Heart right ventricle (tissue), 16 donors: Measurements from ENCODE around the gene RAI2. TPM values are rescaled to one million over a fixed set of nuclear protein-coding genes. Genes with fewer than 3 reads are reported as not detected.

Experiments used
- ATAC-seq, 8 donors: fragments of 200-7000 bp; cut with Tn5 transposase; one replicate each; pipeline ENCODE4 v1.9.1; 2020; ENCODE audit warnings: mild to moderate bottlenecking in 8 of 8, moderate library complexity in 8 of 8, moderate number of reproducible peaks in 1 of 8
- DNase-seq, 2 donors: peaks; one replicate each; pipeline ENCODE4 v3.0.0-alpha.2; 2020
- H3K27ac ChIP-seq, 10 donors: fragments of 200-600 bp; sonication (generic) in 2 of 10; one replicate each; pipeline versions ENCODE4 v1.5.0 to v1.8.0; 2020 to 2022; ENCODE audit warnings: mild to moderate bottlenecking in 3 of 10
- H3K27me3 ChIP-seq, 7 donors: fragments of 200-600 bp; one replicate each; pipeline ENCODE4 v1.8.0; 2021 to 2022; ENCODE audit warnings: mild to moderate bottlenecking in 2 of 7
- H3K36me3 ChIP-seq, 9 donors: fragments of 200-600 bp; sonication (generic) in 1 of 9; one replicate each; pipeline versions ENCODE4 v1.5.0 to v1.8.0; 2020 to 2022; ENCODE audit warnings: mild to moderate bottlenecking in 2 of 9
- H3K4me1 ChIP-seq, 9 donors: fragments of 200-600 bp; sonication (generic) in 1 of 9; one replicate each; pipeline versions ENCODE4 v1.5.0 to v1.8.0; 2020 to 2022; ENCODE audit warnings: mild to moderate bottlenecking in 4 of 9
- H3K4me3 ChIP-seq, 10 donors: fragments of 200-600 bp; sonication (generic) in 2 of 10; one replicate each; pipeline versions ENCODE4 v1.5.0 to v1.8.0; 2020 to 2022; ENCODE audit warnings: mild to moderate bottlenecking in 7 of 10, moderate library complexity in 2 of 10
- H3K9me3 ChIP-seq, 11 donors: fragments of 200-600 bp in 10 of 11; sonication (generic) in 2 of 11; one replicate each; pipeline versions ENCODE4 v1.5.0 to v1.8.0; 2013 to 2022; ENCODE audit warnings: mild to moderate bottlenecking in 2 of 11, control low read depth in 1 of 11, moderate library complexity in 1 of 11
- CTCF ChIP-seq, 9 donors: fragments of 200-600 bp; sonication (generic) in 2 of 9; IDR thresholded peaks; one replicate each; pipeline versions ENCODE4 v1.5.0 to v1.8.0; 2021 to 2022; ENCODE audit warnings: antibody characterized with exemption in 9 of 9, mild to moderate bottlenecking in 5 of 9, moderate library complexity in 1 of 9
- WGBS, 2 donors: extraction: QIAGEN DNeasy Blood & Tissue Kit; methylation state at CpG; one replicate each; pipeline ENCODE4 v1.1.7; 2013; ENCODE audit warnings: inconsistent platforms in 1 of 2; 5-methylcytosine and 5-hydroxymethylcytosine counted together
- intact Hi-C, 10 donors: fragments of 100-400 bp; cut with DNase I; formaldehyde crosslinking; loops; one replicate each; pipeline versions ENCODE4 v1.11.1 to v1.14.2; 2022
- polyA plus RNA-seq, 2 donors: library from polyadenylated mRNA; stranded (reverse); fragments of 200-250 nt; gene quantifications; one replicate each; pipeline ENCODE4 v1.2.3, GENCODE V29; 2013
- total RNA-seq, 10 donors: library from RNA; stranded (reverse); fragmentation: NEBNext Ultra II Directional in 3 of 10; extraction: Animal tissue kit (Norgen Biotek cat#: 25700) in 3 of 10; gene quantifications; one replicate each; pipeline versions ENCODE4 v1.2.1 to v1.2.4, GENCODE V29; 2021 to 2023
- donor health status: Arrhythmogenic right ventricular cardiomyopathy.
- donor health status: ischemic (EF 13 %, LVEDD 7.1; RV severe dilation, severe dysfunction).
- donor health status: healthy with polysubstance abuse.
- donor health status: DM: no; HTN: yes; CAD: no.
- donor health status: DM: no; HTN: no; CAD: no.
- donor health status: ischemic (EF 25% LVEDD 6.9; RV normal size, moderate dysfunction).
- donor health status: ischemic (EF 25% LVEDD 5.7; RV mildly dilated, moderate dysfunction).
- donor health status: healthy.
- donor health status: DM: yes; HTN: yes; CAD: no.
- donor health status: Ischemic cardiomyopathy.
- donor health status: ischemic (EF 35%, LVEDD 5.7; RV mildly dilated, moderate dysfunction).
- donor health status: nonischemic (EF 11% LVEDD 7.7; RV severe dilation, severe dysfunction).
- donor health status: DM: yes; HTN: yes; CAD: no.
- donor health status: PGD.
- donor health status: ischemic (EF 29% LVEDD 5.4; RV normal size, mild dysfunction).
- donor health status: nonischemic (EF 23%, LVEDD 6.1; RV moderate dilation, normal function).

The RAI2 gene
- total and polyA plus RNA-seq, 12 donors: 15.5 to 25.3 (median 20.6) TPM

- Histone ChIP-seq H3K9me3 (no peaks in the 10 kb centered on the region), H3K27me3 (peaks cover 0 to 20% (median 0%) of the 10 kb centered on the region in 7 donors), H3K36me3 (no peaks in the 10 kb centered on the region), H3K27ac (no peak overlapping the region), H3K4me1 (peaks cover 0 to 21% (median 5%) of the 10 kb centered on the region in 9 donors), H3K4me3 (no peak overlapping the region)
- intact Hi-C loops: no loop called here
- ATAC-seq (peak in 1 of 8 donors; percentile 69), DNase-seq (no peak)
- no peak for TF ChIP-seq CTCF (IDR thresholded peaks at IDR 0.05)
- 77 to 84% methylated on average over 3 of the region's 3 CpGs for WGBS, 2 donors
Measured at GRCh38 chrX:17831255-17831654, 29.8 kb downstream of the RAI2 start.

- peaks cover 0 to 20% (median 0%) of the 10 kb centered on the region in 7 donors for H3K27me3 ChIP-seq
- DNase-seq: no peak
- intact Hi-C loops: no loop called here
- ATAC-seq: peak in 3 of 8 donors; percentile 42 to 76 (median 56)
- no peaks in the 10 kb centered on the region for H3K36me3 ChIP-seq
- H3K4me3 ChIP-seq: no peak overlapping the region
- WGBS, 2 donors: 8 to 9% methylated on average over 1 of the region's 1 CpG
- peaks cover 0 to 23% (median 5%) of the 10 kb centered on the region in 9 donors for H3K4me1 ChIP-seq
- H3K27ac ChIP-seq: peak overlapping the region in 4 of 10 donors; percentile 1 to 44 (median 30)
- H3K9me3 ChIP-seq: no peaks in the 10 kb centered on the region
- no peak for TF ChIP-seq CTCF (IDR thresholded peaks at IDR 0.05)
Measured at GRCh38 chrX:17830211-17830610, 30.9 kb downstream of the RAI2 start.

- no peak for ATAC-seq
- no peak for TF ChIP-seq CTCF (IDR thresholded peaks at IDR 0.05)
- intact Hi-C loops: no loop called here
- H3K36me3 ChIP-seq: no peaks in the 10 kb centered on the region
- WGBS, 2 donors: 96% methylated on average over 1 of the region's 1 CpG
- peaks cover 0 to 24% (median 5%) of the 10 kb centered on the region in 9 donors for H3K4me1 ChIP-seq
- no peak for DNase-seq
- H3K27me3 ChIP-seq: peaks cover 0 to 14% (median 0%) of the 10 kb centered on the region in 7 donors
- peak overlapping the region in 2 of 10 donors; percentile 1 to 39 for H3K27ac ChIP-seq
- H3K9me3 ChIP-seq: no peaks in the 10 kb centered on the region
- H3K4me3 ChIP-seq: no peak overlapping the region
Measured at GRCh38 chrX:17829566-17829965, 31.5 kb downstream of the RAI2 start.

- no peak for TF ChIP-seq CTCF (IDR thresholded peaks at IDR 0.05)
- WGBS, 2 donors: 90 to 97% methylated on average over 3 of the region's 3 CpGs
- intact Hi-C loops: no loop called here
- no peaks in the 10 kb centered on the region for H3K36me3 ChIP-seq
- no peak overlapping the region for H3K27ac ChIP-seq
- no peak overlapping the region for H3K4me3 ChIP-seq
- peaks cover 0 to 14% (median 0%) of the 10 kb centered on the region in 7 donors for H3K27me3 ChIP-seq
- no peak for ATAC-seq
- peaks cover 0 to 24% (median 5%) of the 10 kb centered on the region in 9 donors for H3K4me1 ChIP-seq
- no peaks in the 10 kb centered on the region for H3K9me3 ChIP-seq
- no peak for DNase-seq
Measured at GRCh38 chrX:17828171-17828570, 32.9 kb downstream of the RAI2 start.
